GM21515 (cell line): ENCODE measurements around the gene SALL2.
A peak's percentile ranks its signal among the peaks of the same experiment; 100 is the strongest.

ENCODE experiments used
- ATAC-seq: cut with Tn5 transposase; IDR thresholded peaks from one replicate; pipeline ENCODE4 v1.9.1; 2021; ENCODE audit not compliant: unreplicated experiment

Gene SALL2

DNA sequence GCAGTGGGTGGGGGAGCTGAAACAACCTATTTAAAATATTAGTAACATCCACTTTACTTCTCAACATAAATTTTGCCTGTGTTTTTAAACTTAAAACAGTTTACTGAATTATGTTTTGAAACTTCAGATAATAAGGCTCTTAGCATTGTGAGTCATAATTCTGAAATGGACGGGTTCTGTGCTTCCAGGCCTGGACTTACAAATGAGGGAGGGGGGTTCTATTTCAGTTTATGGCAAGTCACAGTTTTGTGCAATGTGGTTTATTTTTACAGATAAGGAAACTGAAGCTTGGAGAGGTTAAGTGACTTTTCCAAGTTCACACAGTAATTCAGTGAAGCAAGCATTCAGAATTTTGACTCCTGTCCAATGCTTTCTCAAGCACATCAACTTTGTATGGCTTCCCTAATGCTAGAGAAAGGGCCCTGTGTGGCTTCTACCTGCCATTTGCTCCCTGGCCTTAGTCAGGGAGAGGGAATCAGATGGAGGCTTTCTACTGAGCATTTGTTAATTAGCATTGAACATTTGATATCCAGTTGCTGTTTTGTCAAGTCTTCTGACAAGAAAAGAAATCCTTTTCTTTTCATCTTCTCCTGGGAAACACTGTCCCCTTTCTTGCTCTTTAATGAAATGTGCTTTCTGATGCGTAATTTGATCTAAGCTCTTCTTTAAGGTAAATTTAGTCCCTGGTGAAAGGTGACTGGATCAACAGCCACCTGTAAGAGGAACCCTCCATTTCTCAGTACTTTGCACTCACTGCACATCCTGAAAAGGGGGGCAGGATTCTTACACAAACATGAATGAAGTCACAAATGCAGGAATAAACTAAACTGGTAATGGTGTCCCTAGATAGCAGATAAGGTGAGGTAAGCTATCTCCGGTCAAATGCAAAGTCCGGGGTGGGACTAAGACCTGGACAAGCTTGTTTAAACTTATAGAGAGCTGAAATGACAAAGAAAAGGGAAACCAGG, 2.5 kb upstream of the SALL2 start:
- no peak for ATAC-seq

DNA sequence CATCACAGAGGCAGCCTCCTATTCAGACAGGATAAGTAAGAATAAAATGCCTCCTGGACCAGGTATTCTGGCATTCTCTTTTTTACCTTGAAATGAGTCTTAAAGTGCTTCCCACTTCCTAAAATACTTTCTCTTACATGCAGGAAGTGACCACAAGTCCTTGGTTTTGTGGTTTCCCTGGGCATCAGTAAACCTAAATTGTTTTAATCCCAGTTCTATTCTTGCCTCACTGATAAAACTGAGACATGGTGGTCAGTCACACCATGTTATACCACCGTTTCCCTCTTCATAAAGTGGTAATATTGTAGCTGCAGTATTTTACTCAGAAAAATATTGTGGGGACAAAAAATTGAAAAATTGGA, 1.2 kb upstream of the SALL2 start:
- no peak for ATAC-seq

DNA sequence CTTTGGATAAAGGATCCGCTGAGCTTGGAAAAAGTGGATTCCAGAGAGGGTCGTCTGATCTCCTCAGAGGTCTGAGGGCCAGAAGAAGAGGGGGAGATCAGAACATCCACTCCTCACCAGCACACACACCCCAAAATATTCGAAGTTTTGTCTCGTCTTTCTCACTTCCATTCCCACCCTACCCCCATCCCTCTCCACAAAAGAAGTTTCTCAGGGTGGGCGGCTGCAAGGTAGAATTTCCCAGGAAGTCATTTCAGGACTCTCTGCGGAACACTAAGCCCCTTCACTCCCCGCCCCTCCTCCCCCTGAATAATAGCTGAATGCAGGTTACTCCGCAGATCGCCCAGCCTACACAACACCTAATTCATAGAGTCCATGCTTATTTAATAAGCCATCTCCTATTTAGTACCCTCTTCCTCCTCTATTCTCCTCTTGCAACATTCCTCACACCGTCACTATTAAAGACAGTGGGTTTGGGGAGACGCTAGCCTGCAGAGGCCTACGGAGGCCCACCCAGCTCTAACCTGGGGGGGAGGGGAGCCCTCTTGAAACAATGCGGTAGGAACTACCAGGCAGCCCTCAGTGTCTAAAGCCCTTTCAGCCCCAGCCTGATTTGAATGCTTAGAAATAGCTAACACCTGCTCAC, 649 bp upstream of the SALL2 start:
- no peak for ATAC-seq

DNA sequence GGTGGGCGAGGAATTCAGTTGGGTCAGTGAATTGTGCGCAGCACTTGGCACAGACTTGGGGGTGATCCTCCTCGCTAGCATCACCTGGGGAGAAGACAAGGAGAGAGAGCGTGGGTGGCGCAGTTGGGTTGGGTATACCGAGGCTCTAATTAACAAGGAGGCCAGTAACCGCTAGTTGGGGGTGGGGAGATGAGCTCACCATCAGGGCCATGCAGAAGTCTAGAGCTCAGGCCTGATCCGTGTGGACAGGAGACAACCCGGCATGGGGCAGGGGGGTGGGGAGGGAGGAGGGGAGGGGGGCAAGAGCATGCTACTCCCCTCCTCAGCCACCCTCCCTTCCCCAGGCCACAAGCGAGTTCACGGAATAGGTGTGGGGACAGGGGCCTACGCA, 580 bp downstream of the SALL2 start:
- no peak for ATAC-seq

DNA sequence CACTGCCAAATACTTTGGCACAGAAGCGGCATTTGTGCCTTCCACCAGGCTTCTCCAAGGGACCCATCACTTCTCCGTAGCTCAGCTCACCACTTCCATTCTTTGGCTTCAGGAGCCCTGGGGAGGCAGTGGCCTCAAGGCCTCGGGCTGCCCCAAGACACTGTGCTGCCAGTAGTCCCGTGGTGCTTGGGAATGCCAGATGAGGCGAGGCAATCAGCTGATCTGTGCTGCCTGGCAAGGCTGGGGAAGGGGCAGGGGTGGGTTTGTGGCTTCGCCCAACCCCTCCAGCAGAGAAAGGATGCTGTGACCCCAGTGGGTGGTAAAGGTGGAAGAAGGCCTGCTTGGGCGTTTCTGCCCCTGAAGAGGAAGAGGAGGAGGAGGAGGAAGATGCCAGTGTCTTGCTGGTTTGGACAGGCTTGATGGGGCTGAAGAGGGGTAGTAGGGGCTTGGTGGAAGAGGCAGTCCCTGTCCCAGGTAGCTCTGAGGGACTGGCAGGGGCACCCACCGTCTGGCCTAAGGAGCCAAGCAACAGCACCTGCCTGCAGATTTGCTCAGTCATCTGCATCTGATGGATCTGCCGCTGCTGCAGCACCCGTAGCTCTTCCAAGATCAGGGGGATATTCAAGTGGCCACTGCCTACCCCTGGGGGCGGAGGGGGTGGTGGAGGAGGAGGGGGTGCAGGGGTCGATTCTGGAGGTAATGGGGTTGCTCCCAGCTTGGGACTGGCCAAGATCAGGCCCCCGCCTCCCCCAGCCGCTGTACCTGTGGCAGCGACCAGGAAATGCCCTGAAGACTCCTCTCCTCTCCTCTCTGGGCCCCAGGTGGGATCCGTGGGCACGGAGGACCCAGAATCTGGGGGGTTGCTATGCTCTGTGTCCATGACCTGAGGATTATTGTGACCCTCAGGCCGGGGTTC, 1.3 kb downstream of the SALL2 start:
- no peak for ATAC-seq

DNA sequence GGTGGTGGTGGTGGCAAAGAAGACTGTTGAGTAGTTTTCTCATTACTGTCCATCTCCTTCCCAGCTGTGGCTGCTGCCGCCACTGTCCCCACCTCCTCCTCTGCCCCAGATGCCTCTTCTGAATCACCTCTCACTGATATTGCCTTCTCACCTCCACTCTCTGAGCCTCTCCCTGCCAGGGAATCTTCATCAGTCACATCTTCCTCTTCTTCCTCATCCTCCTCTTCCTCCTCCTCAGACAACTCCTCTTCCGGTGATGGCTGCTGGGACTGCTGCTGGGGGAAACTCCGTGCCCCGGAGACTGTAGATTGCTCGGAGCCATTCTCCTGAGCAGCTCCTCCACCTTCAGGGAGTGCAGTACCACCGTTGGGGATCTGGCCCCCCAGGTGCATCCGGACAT, 2.9 kb downstream of the SALL2 start:
- ATAC-seq = no peak

DNA sequence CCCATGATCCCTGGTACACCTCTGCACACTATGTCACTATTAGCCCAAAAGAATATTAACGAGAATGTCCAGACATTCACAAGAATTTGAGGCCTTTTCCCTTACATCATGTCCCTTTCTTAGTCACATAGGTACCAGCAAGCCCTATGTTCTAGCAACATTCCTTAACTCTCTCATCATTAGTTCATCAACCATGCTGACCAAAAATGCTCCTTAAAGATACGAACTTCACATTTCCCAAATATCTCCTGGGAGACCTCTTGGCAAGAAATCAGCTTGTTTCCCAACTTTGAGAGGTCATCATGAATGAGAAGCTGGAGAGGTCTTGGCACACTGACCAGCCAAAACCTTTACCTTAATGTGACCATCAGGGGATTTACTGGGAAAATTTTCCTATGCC, 4.6 kb downstream of the SALL2 start:
- ATAC-seq = no peak

DNA sequence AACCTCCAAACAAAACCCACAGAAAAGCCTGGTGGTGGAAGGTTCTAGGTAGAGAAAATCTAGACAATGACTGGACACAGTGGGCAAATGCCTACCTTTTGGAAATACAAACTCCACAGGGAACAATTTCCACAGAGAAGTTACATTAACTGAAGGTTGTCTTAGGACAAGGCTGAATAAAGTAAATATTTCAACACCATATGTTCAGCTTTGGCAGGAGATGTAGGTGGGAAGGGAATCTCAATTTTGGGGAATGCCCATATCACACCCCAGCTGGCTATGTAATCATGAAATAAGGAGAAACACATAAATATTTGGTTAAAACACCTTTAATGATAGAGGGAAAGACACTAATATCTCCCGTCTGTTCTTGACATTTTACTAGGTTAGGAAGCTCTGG, 5.4 kb downstream of the SALL2 start:
- ATAC-seq = no peak

DNA sequence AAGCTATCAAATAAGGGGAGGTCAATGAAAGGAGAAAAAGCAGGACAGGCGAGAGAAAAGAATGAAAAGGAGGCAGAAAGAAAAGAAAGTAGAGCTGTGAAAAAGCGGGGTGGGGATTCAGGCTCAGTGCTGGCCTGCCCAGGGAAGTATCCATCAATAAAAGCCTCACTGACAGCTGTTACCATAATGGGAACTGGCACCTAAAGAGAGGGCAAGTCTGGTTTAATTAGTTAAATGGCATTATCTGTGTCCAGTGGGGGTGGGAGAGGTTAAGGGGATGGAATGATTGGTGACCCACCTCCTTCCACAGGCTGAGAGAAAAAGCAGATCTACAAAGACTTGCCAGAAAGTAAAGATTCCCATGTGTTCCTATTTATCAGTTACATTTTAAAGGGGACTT, 7.4 kb downstream of the SALL2 start:
- no peak for ATAC-seq

DNA sequence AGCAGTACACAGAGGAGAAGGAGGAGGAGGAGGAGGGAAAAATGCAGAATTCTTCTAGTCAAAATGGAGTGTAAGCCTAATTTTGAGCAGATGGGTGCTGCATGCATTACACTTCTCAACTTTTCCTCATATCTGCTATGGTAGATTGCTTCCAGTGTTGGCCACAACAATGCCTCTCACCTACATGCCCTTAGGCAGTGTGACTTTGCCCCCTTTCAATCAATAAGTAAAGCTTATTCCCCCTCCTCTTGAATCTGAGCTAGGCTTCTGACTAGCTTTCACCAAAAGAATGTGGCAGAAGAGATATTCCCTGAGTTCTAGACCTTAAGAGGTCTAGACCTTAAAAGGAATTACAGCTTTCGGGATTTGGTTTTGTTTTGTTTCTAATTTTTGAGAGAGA, 11.8 kb downstream of the SALL2 start:
- no peak for ATAC-seq

DNA sequence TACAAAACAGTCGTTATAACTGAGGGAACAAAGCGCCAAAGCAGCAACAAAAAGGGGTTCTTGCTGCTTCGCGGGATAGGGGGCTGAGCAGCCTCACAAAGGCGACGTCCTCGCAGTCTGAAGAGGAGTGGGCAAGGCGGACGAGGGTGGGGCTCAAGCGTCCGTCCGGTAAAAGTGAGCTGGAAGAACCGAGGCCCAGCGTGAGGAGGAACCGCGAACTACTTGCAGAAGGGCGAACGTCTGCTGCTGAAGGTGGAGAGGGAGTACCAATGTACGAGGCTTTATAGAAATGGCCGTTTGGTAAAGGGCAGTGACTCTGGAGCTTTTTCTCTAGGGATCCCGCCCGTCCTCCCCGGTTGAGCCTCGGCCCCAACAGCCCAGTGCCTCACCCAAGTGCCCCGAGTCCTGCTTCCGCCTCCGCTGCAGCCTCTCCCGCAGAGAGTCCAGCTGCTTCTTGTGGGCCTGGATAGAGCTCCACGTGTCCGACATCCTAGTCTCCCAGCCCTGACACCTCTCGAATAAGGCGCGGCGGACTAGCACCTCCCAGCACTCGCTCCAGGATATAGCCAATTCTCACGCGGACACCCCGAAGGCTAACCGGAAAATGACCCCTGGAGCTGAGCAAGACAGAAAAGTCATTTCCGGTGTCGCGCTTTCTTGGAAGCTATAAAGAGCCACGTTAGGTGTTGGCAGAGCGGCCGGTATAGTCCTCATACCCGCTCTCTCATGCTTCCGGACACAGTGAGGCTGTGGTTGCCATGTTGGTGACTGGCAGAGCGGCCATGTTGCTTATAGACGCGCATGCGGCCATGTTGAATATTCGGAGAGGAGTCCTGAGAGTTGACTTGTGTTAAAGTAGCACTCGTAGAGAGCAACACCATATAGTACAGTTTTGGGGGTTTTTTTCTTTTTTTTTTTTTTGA, 15.2 kb downstream of the SALL2 start, which contains the start of gene METTL3:
TSS of gene METTL3 (minus strand) at position 606 of the 923 bp plus-strand sequence. CDS start at position 489, 117 bp downstream.
- peak; percentile 97 for ATAC-seq

DNA sequence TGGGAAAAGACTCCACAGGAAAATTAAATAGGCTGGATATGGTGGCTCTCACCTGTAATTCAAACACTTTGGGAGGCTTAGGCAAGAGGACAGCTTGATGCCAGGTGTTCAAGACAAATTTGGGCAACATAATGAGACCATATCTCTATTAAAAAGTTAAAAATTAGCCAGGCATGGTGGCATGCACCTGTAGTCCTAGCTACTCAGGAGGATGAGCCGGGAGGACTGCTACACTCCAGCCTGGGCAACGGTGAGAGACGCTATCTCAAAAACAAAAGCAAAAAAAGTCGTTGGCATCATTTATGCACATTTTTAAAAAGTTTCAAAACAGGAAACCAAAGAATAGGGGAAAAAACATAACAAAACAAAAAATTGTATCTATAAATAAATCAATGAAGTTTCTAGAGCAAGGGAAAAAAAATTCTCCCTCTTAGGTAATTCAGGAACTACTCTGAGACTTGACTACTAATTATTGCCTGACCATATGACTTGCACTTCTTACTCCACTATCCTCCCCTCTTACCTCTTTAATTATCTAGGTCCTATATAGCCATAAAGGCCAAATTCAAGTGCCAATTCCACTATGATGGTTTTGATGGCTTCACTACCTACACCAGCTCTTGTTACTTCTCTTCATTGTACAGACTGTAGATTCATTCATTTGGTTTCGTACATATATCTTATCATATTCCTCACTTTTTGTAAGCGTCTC, 16.6 kb downstream of the SALL2 start:
- ATAC-seq = no peak

DNA sequence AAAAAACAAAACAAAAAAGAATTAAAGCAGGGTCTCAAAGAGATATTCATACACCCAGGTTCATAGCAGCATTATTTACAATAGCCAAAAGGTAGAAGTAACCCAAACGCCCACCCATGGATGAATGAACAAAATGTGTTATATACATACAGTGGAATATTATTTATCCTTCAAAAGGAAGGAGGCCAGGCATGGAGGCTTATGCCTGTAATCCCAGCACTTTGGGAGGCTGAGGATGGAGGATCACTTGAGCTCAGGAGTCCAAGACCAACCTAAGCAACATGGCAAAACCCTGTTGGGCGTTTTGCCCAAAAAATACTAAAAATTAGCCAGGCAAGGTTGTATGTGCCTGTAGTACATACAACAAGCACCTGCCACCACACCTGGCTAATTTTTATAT, 19.6 kb downstream of the SALL2 start:
- no peak for ATAC-seq

DNA sequence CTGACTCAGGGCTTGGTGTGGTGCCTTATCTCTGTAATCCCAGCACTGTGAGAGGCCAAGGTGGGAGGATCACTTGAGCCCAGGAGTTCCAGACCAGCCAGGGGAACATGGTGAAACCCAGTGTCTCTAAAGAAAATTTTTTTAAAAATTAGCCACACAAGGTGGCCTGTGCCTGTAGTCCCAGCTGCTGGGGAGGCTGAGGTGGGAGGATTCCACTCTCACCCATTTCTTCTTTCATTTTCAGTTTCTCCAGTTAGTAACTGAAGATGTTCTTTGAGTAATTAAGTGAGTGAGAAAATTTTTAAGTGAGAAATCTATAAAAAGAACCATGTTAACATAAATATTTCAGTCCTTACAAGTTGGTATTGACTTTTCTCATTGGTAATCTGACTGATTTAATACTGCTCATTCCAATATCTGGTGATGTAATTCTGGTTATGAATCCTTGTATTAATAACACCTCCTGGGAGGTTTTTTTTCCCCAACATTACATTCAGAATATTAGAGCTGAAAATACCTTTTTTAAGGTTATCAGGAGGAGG, 21.1 kb downstream of the SALL2 start:
- peak; percentile 53 for ATAC-seq

DNA sequence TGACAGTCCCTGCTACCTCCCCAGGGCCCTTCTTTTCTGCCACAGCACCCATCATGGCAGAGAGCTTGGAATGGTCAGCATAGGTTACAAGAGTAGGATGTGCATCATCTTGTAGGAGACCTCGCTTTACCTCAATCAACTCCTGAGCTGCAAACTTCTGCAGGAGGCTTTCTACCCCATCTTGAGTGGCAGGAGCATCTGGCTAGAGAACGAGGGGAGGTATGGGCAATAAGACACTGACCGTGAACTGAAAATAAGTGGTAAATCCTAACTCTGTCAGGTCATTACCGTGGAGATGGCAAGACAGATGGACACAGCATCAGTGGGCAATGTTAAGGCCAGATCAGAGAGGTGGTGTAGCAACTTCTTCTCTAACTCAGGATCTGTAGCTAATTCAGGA, 22.8 kb downstream of the SALL2 start:
- ATAC-seq = no peak

DNA sequence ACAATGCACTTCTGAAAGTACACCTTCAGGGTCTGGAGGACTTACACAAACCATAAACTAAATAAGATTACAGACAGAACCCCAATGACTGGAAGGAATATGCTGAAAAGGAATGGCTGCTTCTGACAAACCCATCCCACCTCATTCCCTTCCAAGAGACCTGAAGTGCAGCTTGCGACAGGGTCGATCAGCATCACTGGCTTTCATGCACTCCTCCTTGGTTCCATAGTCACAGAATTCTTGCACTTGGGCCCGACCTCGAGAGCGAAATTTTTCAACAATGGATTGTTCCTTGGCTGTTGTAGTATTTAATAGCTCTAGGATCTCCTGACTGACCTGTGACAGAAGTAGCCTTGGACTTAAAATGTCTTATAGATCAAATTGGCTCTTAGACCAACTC, 24.6 kb downstream of the SALL2 start:
- ATAC-seq = no peak

DNA sequence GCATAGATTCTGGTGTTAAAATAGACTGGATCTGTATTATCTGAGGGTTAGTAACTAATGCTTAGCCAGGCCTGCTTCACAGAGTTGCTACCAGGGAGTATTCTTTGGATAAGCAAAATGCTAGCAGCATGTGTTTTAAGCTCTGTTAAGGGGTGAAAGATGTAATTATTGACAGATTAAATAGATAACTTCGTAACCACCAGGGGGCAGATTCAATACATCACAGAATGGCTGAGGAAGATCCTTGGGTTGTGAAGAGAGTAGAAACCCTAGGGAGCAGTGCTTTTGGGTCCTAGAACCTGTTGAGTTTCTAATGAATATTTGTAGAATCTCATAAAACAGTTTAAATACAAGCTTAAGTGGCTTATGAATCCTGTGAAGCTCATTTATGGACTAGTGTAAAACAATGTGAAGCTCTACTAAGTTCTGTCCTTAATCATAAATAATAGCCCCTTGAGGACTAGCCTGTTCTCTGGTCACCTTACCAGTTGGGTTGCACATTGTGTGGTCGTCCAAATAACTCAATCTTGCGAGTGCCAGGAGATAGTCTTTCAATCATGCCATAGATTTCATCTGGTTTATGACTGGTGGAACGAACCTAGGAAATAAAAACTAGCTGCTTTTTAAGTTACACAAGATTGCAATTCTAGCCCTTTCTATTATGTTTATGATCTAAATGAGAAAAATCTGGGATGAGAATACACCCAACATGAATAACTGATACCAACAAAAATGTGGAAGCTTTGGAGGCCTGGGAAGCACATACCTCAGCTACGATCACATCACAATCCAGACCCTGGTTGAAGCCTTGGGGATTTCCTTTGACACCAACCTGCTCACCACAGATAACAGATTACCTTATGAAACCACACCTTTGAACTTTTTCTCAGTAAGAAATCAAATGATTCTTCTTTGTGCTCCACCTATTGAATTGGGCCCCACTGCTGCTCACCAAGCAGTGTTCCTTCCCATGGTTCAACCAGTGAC, 27.3 kb downstream of the SALL2 start:
- no peak for ATAC-seq

DNA sequence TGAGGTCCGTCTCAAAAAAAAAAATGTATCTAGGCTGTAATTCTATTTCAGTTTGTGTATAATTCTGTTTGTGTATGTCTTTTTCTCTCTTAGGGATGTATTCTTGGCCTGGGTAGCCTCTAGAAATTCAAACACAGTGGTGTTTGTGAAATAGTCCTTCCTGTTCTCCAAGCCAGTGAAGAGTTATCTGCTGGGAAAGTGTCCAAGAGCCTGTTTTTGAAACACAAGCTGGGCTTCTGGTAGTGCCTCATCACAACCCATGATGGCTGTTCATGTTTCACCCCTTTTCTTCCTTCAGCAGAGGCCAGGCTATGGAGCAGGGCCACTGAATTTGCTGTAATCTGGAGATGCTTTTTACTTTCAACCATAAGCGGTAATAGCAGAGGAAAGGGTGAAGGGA, 29.7 kb downstream of the SALL2 start:
- ATAC-seq = no peak
